ENCODE results near the gene STK32C. TPM values are rescaled to one million over a fixed set of nuclear protein-coding genes. Genes with fewer than 3 reads are reported as not detected.

Gene STK32C
- total RNA-seq, 1 experiment from 2014 or later: 13.5 TPM

DNA sequence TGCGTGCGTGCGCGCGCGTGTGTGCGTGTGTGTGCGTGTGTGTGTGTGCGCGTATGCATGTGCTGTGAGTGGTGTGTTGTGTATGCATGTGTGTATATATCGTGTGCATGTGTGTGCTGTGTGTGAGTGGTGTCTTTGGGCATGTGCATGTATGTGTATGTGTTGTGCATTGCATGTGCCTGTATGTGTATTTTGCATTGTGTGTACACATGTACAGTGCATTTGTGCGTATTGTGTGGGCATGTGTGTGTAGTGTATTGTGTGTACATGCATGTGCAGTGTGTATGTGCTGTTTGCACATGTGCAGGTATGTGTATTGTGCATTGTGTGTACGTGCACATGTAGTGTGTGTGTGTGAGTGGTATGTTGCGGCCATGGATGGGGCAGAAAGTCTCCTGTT lies 127.0 kb downstream of the STK32C start:
- H3K36me3 Mint-ChIP-seq (ENCODE audit: insufficient read depth, unreplicated experiment): no peaks in the 10 kb centered on the region
- TF ChIP-seq, protein P1, sequence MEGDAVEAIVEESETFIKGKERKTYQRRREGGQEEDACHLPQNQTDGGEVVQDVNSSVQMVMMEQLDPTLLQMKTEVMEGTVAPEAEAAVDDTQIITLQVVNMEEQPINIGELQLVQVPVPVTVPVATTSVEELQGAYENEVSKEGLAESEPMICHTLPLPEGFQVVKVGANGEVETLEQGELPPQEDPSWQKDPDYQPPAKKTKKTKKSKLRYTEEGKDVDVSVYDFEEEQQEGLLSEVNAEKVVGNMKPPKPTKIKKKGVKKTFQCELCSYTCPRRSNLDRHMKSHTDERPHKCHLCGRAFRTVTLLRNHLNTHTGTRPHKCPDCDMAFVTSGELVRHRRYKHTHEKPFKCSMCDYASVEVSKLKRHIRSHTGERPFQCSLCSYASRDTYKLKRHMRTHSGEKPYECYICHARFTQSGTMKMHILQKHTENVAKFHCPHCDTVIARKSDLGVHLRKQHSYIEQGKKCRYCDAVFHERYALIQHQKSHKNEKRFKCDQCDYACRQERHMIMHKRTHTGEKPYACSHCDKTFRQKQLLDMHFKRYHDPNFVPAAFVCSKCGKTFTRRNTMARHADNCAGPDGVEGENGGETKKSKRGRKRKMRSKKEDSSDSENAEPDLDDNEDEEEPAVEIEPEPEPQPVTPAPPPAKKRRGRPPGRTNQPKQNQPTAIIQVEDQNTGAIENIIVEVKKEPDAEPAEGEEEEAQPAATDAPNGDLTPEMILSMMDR (IDR thresholded peaks at IDR 0.05; ENCODE audit: unreplicated experiment): no peak
- no peak overlapping the region for H3K27ac Mint-ChIP-seq (ENCODE audit: unreplicated experiment)
- intact Hi-C loops (cut with micrococcal nuclease; ENCODE audit: unreplicated experiment): no loop called here
- peaks cover 84% of the 10 kb centered on the region for H3K27me3 Mint-ChIP-seq (ENCODE audit: unreplicated experiment)
- no peak for DNase-seq
- H3K4me3 Mint-ChIP-seq (ENCODE audit: low read depth, unreplicated experiment): no peak overlapping the region
- BruUV-seq (replicated peaks): no TSS peak
- CTCF ChIA-PET: no interaction called here
- no peaks in the 10 kb centered on the region for H3K9me3 Mint-ChIP-seq (ENCODE audit: low read depth, unreplicated experiment)
- H3K4me1 Mint-ChIP-seq (ENCODE audit: low read depth, unreplicated experiment): no peaks in the 10 kb centered on the region

DNA sequence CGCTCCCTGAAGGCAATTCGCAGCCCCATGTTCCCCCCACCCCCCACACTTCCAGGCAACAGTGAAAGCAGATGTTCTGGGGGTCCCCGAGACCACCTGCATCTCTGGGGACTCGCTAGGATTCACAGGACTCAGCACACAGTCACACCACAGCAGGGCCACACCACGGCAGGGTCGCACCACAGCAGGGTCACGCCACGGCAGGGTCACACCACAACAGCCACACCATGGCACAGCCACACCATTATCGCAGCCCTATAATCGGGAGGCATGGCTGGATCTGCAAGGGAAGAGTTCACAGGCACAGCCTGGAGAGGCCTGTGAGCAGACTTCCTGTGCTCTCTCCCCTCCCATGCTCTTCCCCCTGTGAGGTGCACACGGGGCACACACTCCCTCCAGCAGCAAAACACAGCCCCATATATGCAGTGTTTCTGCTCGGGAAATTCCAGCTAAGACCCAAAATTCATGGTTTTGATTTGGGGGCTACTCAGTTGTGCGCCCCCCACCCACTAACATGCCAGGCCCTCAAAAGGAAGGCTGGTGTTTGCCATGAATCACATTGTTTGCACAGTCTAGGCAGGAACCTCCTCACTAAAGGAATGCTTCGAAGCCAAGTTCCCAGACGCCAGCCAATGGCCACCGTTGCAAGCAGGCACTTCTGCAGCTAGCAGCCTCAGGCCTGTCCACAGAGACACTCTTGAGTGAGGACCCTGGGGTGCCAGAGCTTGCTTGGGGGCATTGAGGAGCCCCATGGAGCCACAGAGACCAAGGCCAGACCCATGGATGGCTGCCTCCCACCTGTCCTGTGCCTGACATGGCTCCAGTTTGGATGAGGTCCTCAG lies 128.0 kb downstream of the STK32C start:
- H3K4me1 Mint-ChIP-seq (ENCODE audit: low read depth, unreplicated experiment): no peaks in the 10 kb centered on the region
- no TSS peak for BruUV-seq (replicated peaks)
- peaks cover 88% of the 10 kb centered on the region for H3K27me3 Mint-ChIP-seq (ENCODE audit: unreplicated experiment)
- H3K4me3 Mint-ChIP-seq (ENCODE audit: low read depth, unreplicated experiment): no peak overlapping the region
- H3K27ac Mint-ChIP-seq (ENCODE audit: unreplicated experiment): no peak overlapping the region
- no peaks in the 10 kb centered on the region for H3K9me3 Mint-ChIP-seq (ENCODE audit: low read depth, unreplicated experiment)
- DNase-seq: no peak
- CTCF ChIA-PET: no interaction called here
- H3K36me3 Mint-ChIP-seq (ENCODE audit: insufficient read depth, unreplicated experiment): no peaks in the 10 kb centered on the region
- TF ChIP-seq, protein P1 (IDR thresholded peaks at IDR 0.05; ENCODE audit: unreplicated experiment): no peak
- intact Hi-C loops (cut with micrococcal nuclease; ENCODE audit: unreplicated experiment): no loop called here

DNA sequence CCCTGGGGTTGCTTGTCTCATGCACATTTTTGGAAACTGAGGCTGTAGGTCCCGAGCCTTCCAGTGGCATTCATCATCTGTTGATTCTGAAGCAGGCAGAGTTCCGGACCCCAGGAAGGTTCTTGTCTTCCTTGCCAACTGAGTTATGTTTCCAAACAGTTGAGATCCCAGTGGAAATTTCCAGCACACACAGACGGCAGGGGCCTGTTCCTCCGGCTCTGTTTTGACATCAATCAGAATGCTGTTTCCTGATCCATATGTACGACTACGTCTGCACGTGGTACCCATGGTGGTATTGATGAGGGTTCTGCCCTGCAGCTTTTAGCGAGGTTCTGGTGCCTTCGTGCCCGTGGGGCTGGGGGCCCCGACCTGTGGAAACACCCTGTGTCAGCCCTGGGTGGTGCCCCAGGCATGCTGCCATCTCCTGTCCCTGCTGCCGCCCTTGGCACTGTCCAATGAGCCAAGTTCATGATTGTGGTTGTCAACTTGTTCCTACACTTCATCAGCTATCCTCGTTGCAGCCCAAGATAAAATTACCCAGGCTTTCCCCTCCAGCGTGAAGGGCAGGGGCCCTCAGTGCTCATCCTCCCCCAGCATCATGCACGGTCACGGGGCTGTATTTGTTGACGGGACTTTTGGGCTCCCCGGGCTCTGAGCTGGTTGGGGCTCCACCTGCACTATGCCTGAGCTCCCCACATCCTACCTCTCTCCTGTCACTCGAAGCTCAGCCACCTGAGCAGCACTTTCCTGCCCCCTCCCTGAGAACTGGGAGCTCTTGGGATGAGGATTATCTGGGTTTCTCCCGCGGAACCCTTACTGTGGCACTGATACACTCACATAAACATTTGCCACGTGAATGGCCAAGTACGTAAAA lies 128.8 kb downstream of the STK32C start:
- no peak overlapping the region for H3K4me3 Mint-ChIP-seq (ENCODE audit: low read depth, unreplicated experiment)
- CTCF ChIA-PET: no interaction called here
- DNase-seq: no peak
- no peaks in the 10 kb centered on the region for H3K9me3 Mint-ChIP-seq (ENCODE audit: low read depth, unreplicated experiment)
- H3K27me3 Mint-ChIP-seq (ENCODE audit: unreplicated experiment): peaks cover 88% of the 10 kb centered on the region
- TF ChIP-seq, protein P1 (IDR thresholded peaks at IDR 0.05; ENCODE audit: unreplicated experiment): no peak
- H3K4me1 Mint-ChIP-seq (ENCODE audit: low read depth, unreplicated experiment): no peaks in the 10 kb centered on the region
- no peak overlapping the region for H3K27ac Mint-ChIP-seq (ENCODE audit: unreplicated experiment)
- intact Hi-C loops (cut with micrococcal nuclease; ENCODE audit: unreplicated experiment): no loop called here
- H3K36me3 Mint-ChIP-seq (ENCODE audit: insufficient read depth, unreplicated experiment): no peaks in the 10 kb centered on the region
- BruUV-seq (replicated peaks): no TSS peak

DNA sequence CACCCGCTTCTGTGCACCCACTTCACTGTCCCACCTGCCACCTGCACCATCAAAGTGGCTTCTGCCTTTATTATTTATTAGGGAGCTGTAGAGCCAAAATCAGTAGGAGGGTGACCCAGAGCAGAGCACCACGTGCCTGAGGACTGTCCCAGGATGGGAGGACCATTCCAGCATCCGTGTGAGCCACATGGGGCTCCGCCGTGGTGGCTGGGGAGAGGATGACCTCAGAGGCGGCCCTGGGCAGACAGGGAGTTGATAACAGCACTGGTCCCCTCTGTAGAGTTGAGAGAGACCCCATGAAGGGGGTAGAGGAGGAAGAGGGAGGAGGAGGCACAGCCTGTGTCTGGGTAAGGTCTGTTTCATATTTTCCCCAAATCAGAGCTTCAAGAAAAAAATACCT lies 129.7 kb downstream of the STK32C start:
- H3K9me3 Mint-ChIP-seq (ENCODE audit: low read depth, unreplicated experiment): no peaks in the 10 kb centered on the region
- no peak overlapping the region for H3K4me3 Mint-ChIP-seq (ENCODE audit: low read depth, unreplicated experiment)
- H3K27me3 Mint-ChIP-seq (ENCODE audit: unreplicated experiment): peaks cover 88% of the 10 kb centered on the region
- DNase-seq: no peak
- no peaks in the 10 kb centered on the region for H3K4me1 Mint-ChIP-seq (ENCODE audit: low read depth, unreplicated experiment)
- CTCF ChIA-PET: interaction anchor here (0.5 kb wide), 1 partner anchor 242 kb away, joined by 3 read pairs; no protein-coding TSS in a partner anchor
- TF ChIP-seq, protein P1 (IDR thresholded peaks at IDR 0.05; ENCODE audit: unreplicated experiment): no peak
- H3K27ac Mint-ChIP-seq (ENCODE audit: unreplicated experiment): no peak overlapping the region
- no TSS peak for BruUV-seq (replicated peaks)
- intact Hi-C loops (cut with micrococcal nuclease; ENCODE audit: unreplicated experiment): no loop called here
- H3K36me3 Mint-ChIP-seq (ENCODE audit: insufficient read depth, unreplicated experiment): no peaks in the 10 kb centered on the region
